Caco-2 (cell line): ENCODE results near the gene ATCAY. TPM values are rescaled to one million over a fixed set of nuclear protein-coding genes. Genes with fewer than 3 reads are reported as not detected.

ENCODE experiments used
- BruUV-seq: library from RNA; stranded (reverse); fragments of 400-500 nt; replicated peaks from 2 replicates; lab custom pipeline; 2021; lab: Mats Ljungman, UMichigan
- CTCF ChIA-PET: fragments of 300-600 bp; sonication (Branson Sonifier 250); formaldehyde crosslinking; loops from one replicate; lab custom pipeline; 2022; ENCODE audit warnings: antibody characterized with exemption; lab: Charles Lee
- POLR2A ChIA-PET: fragments of 300-600 bp; sonication (Branson Sonifier 250); formaldehyde crosslinking; loops from one replicate; lab custom pipeline; 2022; ENCODE audit warnings: antibody characterized with exemption; lab: Charles Lee
- DNase-seq, 2 experiments: peaks; one replicate each; pipeline versions ENCODE4 v3.0.0 to v3.0.0-alpha.2; 2020 to 2022
- H3K27me3 ChIP-seq: replicated peaks from 2 replicates; pipeline ENCODE4 v1.6.0; 2011; ENCODE audit warnings: low read length; ENCODE audit not compliant: control insufficient read depth, insufficient read depth
- H3K36me3 ChIP-seq: 2 replicates; pipeline ENCODE4 v1.5.1; 2011; ENCODE audit warnings: low read length; ENCODE audit not compliant: control insufficient read depth, insufficient read depth
- H3K4me1 ChIP-seq: fragments of 250-450 bp; sonication (Bioruptor Pico); 2 replicates; pipeline ENCODE4 v1.5.1; 2020; ENCODE audit warnings: mild to moderate bottlenecking
- H3K4me3 ChIP-seq: 2 replicates; pipeline ENCODE4 v1.5.1; 2011; ENCODE audit warnings: low read depth, mild to moderate bottlenecking, control low read depth, low read length
- H3K9me3 ChIP-seq: fragments of 250-450 bp; sonication (Bioruptor Pico); 2 replicates; pipeline ENCODE4 v1.5.1; 2020; ENCODE audit warnings: mild to moderate bottlenecking, moderate library complexity
- H3K27ac Mint-ChIP-seq: one replicate; pipeline ENCODE4 v1.8.0; 2022; ENCODE audit warnings: mixed read lengths; ENCODE audit not compliant: unreplicated experiment
- H3K27me3 Mint-ChIP-seq: one replicate; pipeline ENCODE4 v1.8.0; 2022; ENCODE audit warnings: mixed read lengths; ENCODE audit not compliant: insufficient read depth, unreplicated experiment
- H3K36me3 Mint-ChIP-seq: one replicate; pipeline ENCODE4 v1.8.0; 2022; ENCODE audit warnings: mild to moderate bottlenecking, mixed read lengths; ENCODE audit not compliant: insufficient read depth, unreplicated experiment
- H3K4me1 Mint-ChIP-seq: one replicate; pipeline ENCODE4 v1.8.0; 2022; ENCODE audit warnings: low read depth, mixed read lengths; ENCODE audit not compliant: unreplicated experiment
- H3K4me3 Mint-ChIP-seq: one replicate; pipeline ENCODE4 v1.8.0; 2022; ENCODE audit warnings: mild to moderate bottlenecking, moderate library complexity, mixed read lengths; ENCODE audit not compliant: unreplicated experiment
- H3K9me3 Mint-ChIP-seq: one replicate; pipeline ENCODE4 v1.8.0; 2022; ENCODE audit warnings: mixed read lengths; ENCODE audit not compliant: unreplicated experiment
- CTCF ChIP-seq, 2 experiments: fragments of 200-600 bp in 1 of 2; IDR thresholded peaks; 1 replicate in 1 of 2; 2 replicates in 1 of 2; pipeline versions ENCODE4 v1.5.1 to v1.8.0; 2011 to 2022; ENCODE audit warnings: antibody characterized with exemption in 1 of 2, control low read depth in 1 of 2, inconsistent platforms in 1 of 2, low read depth in 1 of 2, low read length in 1 of 2, mild to moderate bottlenecking in 1 of 2, moderate library complexity in 1 of 2; ENCODE audit not compliant: insufficient read depth in 1 of 2, severe bottlenecking in 1 of 2, unreplicated experiment in 1 of 2
- intact Hi-C: fragments of 100-400 bp; cut with micrococcal nuclease; formaldehyde crosslinking; loops from one replicate; pipeline ENCODE4 v1.10.0; 2022; ENCODE audit not compliant: unreplicated experiment
- total RNA-seq: library from RNA; stranded (reverse); gene quantifications from 2 replicates; pipeline ENCODE4 v1.2.3, GENCODE V29; 2022

The ATCAY gene
- total RNA-seq, 1 experiment from 2014 or later, result not detected

DNA sequence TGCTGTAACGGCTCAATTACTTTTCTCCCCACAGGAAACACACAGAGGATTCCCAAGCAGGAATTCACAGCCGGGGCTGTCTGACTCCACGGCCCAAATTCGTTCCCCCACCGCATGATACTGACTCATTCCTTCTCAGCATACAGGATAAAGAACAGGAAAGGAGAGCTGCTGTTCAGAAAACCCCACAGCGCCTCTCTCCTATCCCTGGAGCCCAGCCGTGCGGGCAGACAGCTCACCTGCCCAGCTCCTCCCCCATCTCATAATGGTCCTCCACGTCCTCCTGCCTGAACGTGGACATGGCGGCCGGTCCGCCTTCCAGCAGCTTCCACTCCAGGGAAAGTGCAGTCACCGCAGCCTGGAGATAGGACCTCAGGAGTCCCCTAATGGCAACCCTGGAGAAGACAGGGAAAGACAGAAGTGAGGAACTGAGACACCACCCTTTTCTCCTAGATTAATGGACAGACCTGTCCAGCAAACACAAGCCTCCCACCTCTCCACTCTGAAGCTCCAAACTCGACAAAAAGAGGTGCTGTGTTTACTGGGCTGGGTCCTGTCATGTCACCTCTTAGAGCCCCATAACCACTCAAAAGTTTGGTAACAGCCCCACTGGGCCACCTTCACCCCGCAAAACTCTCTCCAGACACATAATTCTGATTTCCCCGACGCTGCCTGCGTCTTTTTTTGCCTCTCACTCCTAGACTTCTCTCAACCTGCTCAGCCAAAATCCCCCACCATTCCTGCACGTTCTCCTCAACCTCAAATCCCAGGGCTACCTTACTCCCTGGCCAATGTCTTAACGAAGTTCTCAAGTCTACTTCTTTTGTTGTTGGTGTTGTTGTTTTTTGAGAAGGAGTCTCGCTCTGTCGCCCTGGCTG, 89.2 kb downstream of the ATCAY start:
- CTCF ChIA-PET, result interaction anchor here (0.6 to 1.8 kb wide), 3 partner anchors 16 to 1383 kb away, joined by 4 to 16 read pairs (median 4); partner anchors contain the start of gene EEF2
- peak in 1 of 2 experiments; percentile 5 for TF ChIP-seq CTCF (IDR thresholded peaks at IDR 0.05; ENCODE audit: insufficient read depth in 1 of 2, low read depth in 1 of 2, low read length in 1 of 2, severe bottlenecking in 1 of 2, unreplicated experiment in 1 of 2)
- Histone ChIP-seq H3K4me3 (peak overlapping the region; percentile 97), H3K36me3 (peaks cover 1% of the 10 kb centered on the region; the same call in 1 of the 2 replicates), H3K27me3 (no peaks in the 10 kb centered on the region), H3K4me1 (peaks cover 28% of the 10 kb centered on the region), H3K9me3 (no peaks in the 10 kb centered on the region)
- no peaks in the 10 kb centered on the region for H3K27me3 Mint-ChIP-seq
- intact Hi-C loops, result no loop called here
- peaks cover 22% of the 10 kb centered on the region for H3K4me1 Mint-ChIP-seq
- no TSS peak for BruUV-seq
- H3K9me3 Mint-ChIP-seq, result no peaks in the 10 kb centered on the region
- POLR2A ChIA-PET, result interaction anchor here (0.8 to 3.6 kb wide), 6 partner anchors 10 to 207 kb away, joined by 3 to 67 read pairs (median 10); partner anchors contain the start of genes APBA3, EEF2 and MRPL54
- H3K4me3 Mint-ChIP-seq, result peak overlapping the region; percentile 78
- peaks cover 67% of the 10 kb centered on the region for H3K36me3 Mint-ChIP-seq
- H3K27ac Mint-ChIP-seq, result peak overlapping the region; percentile 79
- DNase-seq, result peak; percentile 58 to 70

DNA sequence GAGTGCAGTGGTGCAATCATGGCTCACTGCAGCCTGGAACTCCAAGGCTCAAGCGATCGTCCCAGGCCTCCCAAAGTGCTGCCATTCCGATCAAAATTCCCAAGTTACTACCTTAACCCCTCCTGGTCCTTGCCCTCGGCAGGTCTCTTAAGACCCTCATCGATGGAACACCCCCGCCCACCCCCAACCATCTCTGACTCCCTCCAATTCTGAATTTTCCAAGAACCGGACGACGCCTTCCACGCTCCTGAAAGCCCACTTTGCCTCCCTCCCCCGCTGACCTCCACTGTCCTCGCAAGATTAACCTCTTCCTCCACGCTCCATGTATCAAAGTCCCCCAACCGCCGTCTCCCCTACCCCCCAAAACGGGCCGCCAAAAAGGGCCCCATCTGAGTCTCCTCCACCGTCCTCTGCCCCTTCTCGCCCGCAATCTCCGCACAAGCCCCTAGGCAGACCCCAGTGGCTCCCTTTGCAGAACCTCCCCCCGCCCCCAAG, 89.9 kb downstream of the ATCAY start:
- no peak for DNase-seq
- H3K36me3 Mint-ChIP-seq, result peaks cover 67% of the 10 kb centered on the region
- H3K4me3 Mint-ChIP-seq, result peak overlapping the region; percentile 78
- Histone ChIP-seq H3K4me3 (peak overlapping the region; percentile 97), H3K9me3 (no peaks in the 10 kb centered on the region), H3K36me3 (peaks cover 1% of the 10 kb centered on the region; the same call in 1 of the 2 replicates), H3K4me1 (peaks cover 28% of the 10 kb centered on the region), H3K27me3 (no peaks in the 10 kb centered on the region)
- no peaks in the 10 kb centered on the region for H3K27me3 Mint-ChIP-seq
- CTCF ChIA-PET, result interaction anchor here (1.0 to 1.9 kb wide), 3 partner anchors 15 to 148 kb away, joined by 3 to 21 read pairs (median 5); partner anchors contain the start of gene EEF2
- no peaks in the 10 kb centered on the region for H3K9me3 Mint-ChIP-seq
- intact Hi-C loops, result no loop called here
- peak overlapping the region; percentile 79 for H3K27ac Mint-ChIP-seq
- peaks cover 22% of the 10 kb centered on the region for H3K4me1 Mint-ChIP-seq
- TF ChIP-seq CTCF (IDR thresholded peaks at IDR 0.05; ENCODE audit: insufficient read depth in 1 of 2, low read depth in 1 of 2, low read length in 1 of 2, severe bottlenecking in 1 of 2, unreplicated experiment in 1 of 2), result no peak
- no TSS peak for BruUV-seq
- POLR2A ChIA-PET, result interaction anchor here (1.2 to 3.6 kb wide), 3 partner anchors 12 to 18 kb away, joined by 5 to 67 read pairs (median 6); partner anchors contain the start of gene EEF2
